ENCODE results near the gene SCN9A.
"Not testable (repeated sequence)": the region's sequence is repeated elsewhere in the genome, so short reads cannot be mapped to it uniquely, and the experiment has no call there.

Gene SCN9A

DNA sequence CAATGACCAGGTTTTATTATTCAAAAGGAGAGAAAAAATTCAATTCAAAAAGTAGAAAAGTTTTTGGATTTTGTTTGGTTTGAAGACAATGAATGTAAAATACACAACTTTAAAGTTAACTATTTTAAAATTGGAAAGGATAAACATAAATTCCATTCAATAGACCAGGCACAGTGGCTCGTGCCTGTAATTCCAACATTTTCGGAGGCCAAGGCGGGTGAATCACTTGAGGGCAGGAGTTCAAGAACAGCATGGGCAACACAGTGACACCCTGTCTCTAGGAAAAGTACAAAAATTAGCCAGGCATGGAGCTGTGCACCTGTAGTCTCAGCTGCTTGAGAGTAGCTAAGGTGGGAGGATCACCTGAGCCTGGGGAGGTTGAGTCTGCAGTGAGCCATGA lies 54.7 kb downstream of the SCN9A start:
- TF ChIP-seq, protein P1, sequence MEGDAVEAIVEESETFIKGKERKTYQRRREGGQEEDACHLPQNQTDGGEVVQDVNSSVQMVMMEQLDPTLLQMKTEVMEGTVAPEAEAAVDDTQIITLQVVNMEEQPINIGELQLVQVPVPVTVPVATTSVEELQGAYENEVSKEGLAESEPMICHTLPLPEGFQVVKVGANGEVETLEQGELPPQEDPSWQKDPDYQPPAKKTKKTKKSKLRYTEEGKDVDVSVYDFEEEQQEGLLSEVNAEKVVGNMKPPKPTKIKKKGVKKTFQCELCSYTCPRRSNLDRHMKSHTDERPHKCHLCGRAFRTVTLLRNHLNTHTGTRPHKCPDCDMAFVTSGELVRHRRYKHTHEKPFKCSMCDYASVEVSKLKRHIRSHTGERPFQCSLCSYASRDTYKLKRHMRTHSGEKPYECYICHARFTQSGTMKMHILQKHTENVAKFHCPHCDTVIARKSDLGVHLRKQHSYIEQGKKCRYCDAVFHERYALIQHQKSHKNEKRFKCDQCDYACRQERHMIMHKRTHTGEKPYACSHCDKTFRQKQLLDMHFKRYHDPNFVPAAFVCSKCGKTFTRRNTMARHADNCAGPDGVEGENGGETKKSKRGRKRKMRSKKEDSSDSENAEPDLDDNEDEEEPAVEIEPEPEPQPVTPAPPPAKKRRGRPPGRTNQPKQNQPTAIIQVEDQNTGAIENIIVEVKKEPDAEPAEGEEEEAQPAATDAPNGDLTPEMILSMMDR (IDR thresholded peaks at IDR 0.05): no peak
- no peak for TF ChIP-seq ZFX (IDR thresholded peaks at IDR 0.05; ENCODE audit: borderline replicate concordance)
- no peak overlapping the region for H3K27ac ChIP-seq

DNA sequence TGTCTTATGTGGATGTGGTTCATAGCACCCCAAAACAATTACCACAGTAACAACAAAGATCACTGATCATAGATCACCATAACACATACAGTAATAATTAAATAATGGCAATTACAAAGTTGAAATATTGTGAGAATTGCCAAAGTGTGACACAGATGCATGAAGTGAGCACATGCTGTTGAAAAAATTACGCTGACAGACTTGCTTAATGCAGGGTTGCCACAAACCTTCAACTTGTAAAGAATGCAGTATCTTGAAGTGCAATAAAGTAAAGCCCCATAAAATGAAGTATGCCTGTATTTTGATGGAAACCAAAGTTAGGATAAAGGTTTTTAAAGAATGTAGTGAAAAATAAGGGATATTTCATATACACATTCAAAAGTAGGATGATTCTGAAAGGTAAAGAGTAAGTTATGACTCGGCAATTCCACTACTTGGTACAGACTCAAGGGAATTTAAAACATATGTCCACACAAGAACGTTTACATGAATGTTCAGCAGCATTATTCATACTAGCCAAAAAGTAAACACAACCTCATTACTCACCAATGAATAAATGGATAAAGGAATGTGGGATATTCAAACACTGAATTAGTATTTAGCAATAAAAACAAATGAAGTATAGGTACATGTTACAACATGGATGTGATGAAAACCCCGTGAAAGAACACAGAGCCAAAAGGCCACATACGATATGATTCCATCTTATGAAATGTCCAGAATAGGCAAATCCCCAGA lies 61.6 kb downstream of the SCN9A start:
- H3K27ac ChIP-seq: no peak overlapping the region
- TF ChIP-seq ZFX (IDR thresholded peaks at IDR 0.05; ENCODE audit: borderline replicate concordance): no peak
- TF ChIP-seq, protein P1 (IDR thresholded peaks at IDR 0.05): no peak

DNA sequence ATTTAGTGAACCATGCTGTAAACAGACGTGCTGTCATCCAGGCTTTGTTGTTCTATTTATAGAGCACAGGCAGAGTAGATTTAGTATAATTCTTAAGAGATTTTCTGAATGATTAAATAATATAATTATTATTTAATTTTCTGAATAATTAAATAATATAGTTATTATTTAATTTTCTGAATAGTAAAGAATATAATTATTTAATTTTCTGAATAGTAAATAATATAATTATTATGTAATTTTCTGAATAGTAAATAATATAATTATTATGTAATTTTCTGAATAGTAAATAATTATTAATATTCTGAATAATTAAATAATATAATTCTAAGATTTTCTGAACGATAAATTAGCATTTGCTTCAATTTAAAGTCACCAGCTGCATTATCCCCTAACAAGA lies 62.9 kb downstream of the SCN9A start:
- H3K27ac ChIP-seq: not testable (repeated sequence)

DNA sequence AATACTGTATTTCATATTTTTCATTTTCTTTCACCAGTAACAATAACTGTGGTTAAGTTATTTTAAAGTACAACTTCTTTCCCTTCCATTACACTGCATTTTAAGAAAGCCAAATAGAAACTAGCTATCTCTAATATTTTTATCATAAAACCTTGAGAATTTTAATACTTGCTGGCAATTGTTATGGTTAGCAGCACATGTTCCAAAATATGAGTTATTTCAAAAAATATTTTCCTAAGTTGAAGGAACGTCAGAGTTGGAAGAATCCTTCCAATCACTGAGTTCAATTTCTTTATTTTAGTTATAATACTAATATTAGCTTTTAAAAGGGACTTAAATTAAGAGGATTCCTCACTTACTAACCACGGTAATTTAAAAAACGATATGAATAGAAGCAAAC lies 68.4 kb downstream of the SCN9A start:
- H3K27ac ChIP-seq: no peak overlapping the region
- TF ChIP-seq, protein P1 (IDR thresholded peaks at IDR 0.05): no peak
- TF ChIP-seq ZFX (IDR thresholded peaks at IDR 0.05; ENCODE audit: borderline replicate concordance): no peak

DNA sequence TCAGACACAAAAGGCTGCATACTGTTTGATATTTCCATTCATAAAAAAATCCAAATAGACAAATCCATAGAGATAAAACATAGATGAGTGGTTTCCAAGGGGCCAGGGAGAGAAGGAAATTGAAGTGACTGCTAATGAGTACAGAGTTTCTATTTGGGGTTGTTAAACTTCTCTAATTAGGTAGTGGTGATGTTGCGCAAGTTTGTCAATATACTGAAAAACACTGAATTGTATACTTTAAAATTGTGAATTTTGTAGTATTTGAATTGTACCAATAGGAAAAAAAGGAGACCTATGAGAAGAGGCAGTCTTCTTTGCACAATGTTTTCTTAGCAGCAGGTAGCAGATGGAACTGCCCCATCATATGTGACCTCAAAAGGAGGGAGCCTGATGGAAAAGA lies 71.1 kb downstream of the SCN9A start:
- H3K27ac ChIP-seq: no peak overlapping the region
- TF ChIP-seq, protein P1 (IDR thresholded peaks at IDR 0.05): no peak
- no peak for TF ChIP-seq ZFX (IDR thresholded peaks at IDR 0.05; ENCODE audit: borderline replicate concordance)

DNA sequence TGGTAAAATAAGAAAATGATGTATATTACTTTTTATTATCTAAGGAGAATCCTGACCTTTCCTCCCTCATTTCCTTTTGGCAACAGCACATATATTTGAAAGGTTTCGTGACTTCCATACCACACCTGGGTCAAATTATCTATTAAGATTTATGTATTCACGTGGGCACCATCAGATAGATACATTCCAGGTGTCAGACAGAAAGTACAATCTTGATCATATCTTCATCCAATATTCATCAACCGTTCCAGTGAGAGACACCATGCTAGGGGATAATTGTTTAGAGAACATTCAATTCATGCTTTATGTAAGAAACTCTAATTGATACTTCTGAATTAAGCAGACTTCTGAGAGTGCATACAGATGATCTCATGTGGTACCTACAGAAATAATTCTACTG lies 73.7 kb downstream of the SCN9A start:
- TF ChIP-seq ZFX (IDR thresholded peaks at IDR 0.05; ENCODE audit: borderline replicate concordance): no peak
- TF ChIP-seq, protein P1 (IDR thresholded peaks at IDR 0.05): no peak

DNA sequence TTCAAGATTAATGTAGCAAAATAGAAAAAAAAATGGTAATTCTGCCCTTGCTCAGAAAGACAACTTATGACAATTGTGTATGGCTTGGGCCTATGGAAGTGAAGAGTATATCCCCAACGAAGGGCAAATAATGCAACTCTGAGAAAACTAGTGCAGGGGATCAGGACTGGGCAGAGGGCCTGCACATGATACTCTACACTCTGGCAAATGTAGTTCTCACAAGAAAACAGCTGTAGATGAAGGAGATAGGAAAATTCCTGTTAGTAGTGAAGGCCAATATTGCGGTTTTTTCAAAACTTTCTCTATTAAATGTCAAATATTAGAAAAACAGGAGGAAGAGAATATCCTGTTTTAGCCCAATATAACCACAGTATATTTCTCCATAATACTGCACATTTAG lies 77.8 kb downstream of the SCN9A start:
- TF ChIP-seq, protein P1 (IDR thresholded peaks at IDR 0.05): no peak
- no peak for TF ChIP-seq ZFX (IDR thresholded peaks at IDR 0.05; ENCODE audit: borderline replicate concordance)
- H3K27ac ChIP-seq: no peak overlapping the region

More for the DNA sequence above, 73.7 kb downstream of the SCN9A start:
- no peak overlapping the region for H3K27ac ChIP-seq

DNA sequence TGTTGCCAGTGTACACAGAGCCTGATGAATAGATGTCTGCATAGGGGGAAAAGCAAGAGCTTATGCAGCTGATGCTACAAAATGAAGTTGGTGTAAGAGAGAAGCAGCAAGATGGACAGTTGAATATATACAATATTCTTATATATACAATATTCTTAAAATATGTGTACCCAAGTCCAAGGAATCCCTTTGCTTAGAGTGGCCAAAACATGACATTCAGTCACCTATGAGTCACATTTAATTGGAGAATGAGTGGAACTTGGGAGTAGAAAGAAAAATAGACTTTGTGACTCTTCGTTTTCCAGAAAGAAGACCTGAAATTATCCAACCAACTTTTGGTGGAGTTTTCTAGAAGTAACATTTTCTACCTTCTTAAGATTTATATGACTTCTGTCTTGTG lies 81.8 kb downstream of the SCN9A start:
- TF ChIP-seq ZFX (IDR thresholded peaks at IDR 0.05; ENCODE audit: borderline replicate concordance): no peak
- TF ChIP-seq, protein P1 (IDR thresholded peaks at IDR 0.05): no peak
- no peak overlapping the region for H3K27ac ChIP-seq

Data from 22Rv1 (cell line).